ENCODE measurements around the gene GALNT9.

GRCh38 chr12:132296063-132296462 is 33.3 kb downstream of the GALNT9 start:
- no peak for TF ChIP-seq CTCF (IDR thresholded peaks at IDR 0.05)
- TF ChIP-seq EZH2phosphoT487 (IDR thresholded peaks at IDR 0.05): no peak
